GM21825 (cell line): ENCODE measurements around the gene WDR19.
"Not testable (repeated sequence)": the region's sequence is repeated elsewhere in the genome, so short reads cannot be mapped to it uniquely, and the experiment has no call there.

ENCODE experiments used
- ATAC-seq: cut with Tn5 transposase; IDR thresholded peaks from one replicate; pipeline ENCODE4 v1.9.1; 2021; ENCODE audit warnings: mild to moderate bottlenecking, moderate library complexity; ENCODE audit not compliant: unreplicated experiment

Gene WDR19

GRCh38 chr4:39292433-39292832 lies 110.1 kb downstream of the WDR19 start:
- not testable (repeated sequence) for ATAC-seq

DNA sequence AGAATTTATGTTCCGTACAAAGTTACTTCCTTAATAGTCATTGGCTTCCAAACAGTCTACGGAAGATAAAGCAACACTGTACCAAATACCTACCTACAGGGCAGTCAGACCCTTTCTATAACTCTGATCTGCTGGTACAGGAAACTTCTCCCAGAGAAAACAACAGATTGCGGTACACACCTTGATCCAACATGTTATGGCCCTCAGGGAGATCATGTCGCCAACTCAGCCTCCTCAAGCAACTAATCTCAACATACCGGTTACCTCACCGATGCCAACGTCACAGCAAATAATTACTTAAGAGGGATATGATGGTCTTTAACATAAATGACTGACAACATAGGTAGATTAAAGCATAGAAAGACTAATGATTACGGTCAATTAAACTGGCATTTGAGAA lies 113.5 kb downstream of the WDR19 start:
- ATAC-seq, result no peak

DNA sequence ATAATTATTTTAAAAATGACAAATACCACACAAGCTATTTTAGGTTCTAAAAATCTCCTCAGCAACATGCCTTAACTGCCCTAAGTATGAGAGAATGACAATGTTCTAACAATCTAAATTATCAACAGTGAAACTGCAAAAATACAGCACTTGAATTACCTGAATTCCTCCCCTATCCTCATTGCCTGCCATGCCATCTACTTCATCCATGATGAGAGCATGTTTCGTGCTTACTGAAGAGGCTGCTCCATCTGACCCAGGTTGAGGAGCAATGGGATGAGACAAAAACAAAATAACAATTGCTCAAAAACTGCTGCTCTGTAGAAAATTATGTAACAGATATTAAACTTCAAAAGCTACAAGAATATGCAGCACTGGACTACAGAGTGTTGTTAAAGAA lies 120.6 kb downstream of the WDR19 start:
- ATAC-seq, result no peak

GRCh38 chr4:39303871-39304270 lies 121.5 kb downstream of the WDR19 start:
- no peak for ATAC-seq

DNA sequence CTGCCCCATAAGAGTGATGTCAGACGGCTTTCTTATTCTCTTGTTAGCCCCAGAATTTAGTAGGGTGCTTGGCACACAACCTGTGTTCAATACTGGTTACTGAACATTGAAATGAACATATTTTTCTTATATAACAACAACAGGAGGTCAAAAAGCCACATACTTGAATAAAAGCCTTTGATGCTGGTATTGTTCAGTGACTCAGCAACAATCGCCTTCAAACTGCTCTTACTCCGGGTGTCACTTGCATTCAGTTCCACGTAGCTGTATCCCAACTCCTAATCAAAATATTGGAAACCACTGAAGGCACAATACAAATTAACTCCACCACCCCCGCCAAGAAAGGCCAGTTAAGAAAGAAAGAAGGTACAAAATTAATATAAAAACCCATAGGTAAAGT lies 122.3 kb downstream of the WDR19 start:
- ATAC-seq, result no peak

- ATAC-seq, result no peak
Observed at GRCh38 chr4:39305912-39306677, 123.8 kb downstream of the WDR19 start.

DNA sequence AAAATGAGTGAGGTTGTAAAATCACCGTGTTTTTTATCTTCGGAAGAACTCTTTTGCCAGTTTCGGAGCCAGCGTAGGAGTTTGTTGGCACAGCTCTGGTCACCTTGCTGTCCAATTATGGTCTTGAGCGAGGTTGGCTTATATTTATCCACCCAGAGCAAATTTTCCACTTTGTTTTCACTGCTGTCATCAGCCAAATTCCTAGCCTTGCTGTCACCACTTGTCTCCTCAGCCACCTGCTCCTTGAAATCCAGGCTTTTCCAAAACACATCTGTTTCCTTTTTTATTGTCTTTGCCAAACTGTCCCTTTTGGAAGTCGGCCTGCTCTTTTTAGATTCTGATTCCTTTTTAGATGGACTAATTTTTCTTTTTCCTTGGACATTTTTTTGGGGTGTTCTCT lies 126.3 kb downstream of the WDR19 start:
- ATAC-seq, result no peak

GRCh38 chr4:39312816-39313215 lies 130.5 kb downstream of the WDR19 start:
- no peak for ATAC-seq

DNA sequence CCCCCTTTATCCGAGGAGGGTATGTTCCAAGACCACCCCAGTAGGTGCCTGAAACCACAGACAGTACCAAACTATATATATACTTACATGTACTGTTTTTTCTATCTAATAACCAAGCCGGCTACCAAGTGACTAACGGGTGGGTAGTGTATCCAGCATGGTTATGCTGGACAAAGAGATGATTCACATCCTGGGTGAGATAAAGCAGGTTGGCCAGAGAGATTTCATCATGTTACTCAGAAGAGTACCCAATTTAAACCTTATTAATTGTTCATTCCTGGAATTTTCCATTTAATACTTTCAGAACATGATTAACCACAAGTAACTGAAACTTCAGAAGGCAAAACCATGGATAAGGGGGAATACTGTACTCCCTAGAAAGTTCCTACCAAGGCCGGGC lies 137.3 kb downstream of the WDR19 start:
- ATAC-seq, result no peak

DNA sequence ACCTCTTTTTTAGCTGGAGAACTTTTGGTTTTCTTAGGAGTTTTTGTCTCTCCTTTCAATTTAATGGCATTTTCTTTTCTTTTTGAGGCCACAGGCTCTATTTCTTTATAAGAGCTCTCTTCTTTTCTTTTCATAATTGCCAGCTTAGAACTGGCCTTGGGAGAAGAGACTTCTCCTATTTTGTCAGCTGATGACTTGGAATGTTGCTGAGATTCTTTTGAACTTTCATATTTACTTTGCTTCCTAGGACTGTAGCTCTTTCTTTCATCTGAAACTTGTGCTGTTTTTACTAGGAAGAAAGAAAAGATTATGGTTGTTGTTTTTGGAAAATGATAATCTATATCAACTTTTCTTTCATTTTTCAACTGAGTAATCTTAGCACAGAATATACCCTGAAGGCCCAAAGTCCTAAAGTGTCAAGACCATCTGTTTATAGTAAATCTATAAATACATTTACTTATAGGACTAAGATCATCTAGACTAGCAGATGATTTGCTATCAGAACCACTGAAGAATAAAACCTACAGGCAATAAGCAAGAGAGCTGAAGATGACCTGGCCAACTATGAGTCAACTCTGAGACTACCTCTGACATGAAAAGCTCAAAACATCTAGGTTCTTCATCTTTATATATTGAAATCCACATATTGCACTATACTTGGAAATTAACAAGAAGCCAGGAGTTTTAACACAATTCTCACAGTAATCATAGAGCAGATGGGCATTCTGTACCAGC lies 138.2 kb downstream of the WDR19 start:
- no peak for ATAC-seq

DNA sequence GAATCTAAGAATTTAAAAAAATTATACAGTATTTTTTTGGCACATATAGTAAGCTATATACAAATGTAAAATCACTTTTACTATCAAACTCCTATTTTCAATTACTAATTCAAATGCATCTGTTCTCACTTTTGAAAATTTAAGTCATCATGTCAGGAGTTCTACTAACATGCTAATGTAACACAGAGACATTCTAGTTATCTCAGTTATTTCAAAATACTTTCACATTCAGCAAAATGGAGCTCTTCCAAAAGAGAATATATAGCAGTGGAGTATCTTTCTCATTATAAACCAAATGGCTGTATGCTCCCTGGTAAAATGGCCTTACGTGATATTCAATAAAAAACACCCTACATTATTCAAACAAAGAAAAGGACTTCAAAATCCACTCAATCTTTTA lies 141.5 kb downstream of the WDR19 start:
- no peak for ATAC-seq

DNA sequence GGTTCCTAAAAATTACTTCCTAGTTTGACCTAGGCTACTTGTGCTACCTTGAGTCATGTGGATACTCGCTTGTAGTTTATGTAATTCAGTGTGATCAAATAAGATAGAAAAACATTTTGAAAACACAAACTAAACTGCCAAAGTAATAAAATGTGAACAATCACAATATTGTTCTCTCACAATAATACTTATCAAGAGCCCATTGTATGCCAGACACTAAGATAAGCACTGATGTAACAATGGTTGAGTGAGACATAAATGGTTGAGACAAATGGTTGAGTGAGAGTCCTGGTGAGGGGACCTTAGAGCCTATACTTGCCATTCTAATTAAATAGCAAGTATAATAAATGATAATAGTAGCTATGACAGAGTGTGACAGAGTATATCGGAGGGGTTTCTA lies 142.1 kb downstream of the WDR19 start:
- no peak for ATAC-seq

GRCh38 chr4:39324897-39325613 lies 142.7 kb downstream of the WDR19 start:
- no peak for ATAC-seq

- no peak for ATAC-seq
Observed at GRCh38 chr4:39326468-39326977, 144.2 kb downstream of the WDR19 start.

GRCh38 chr4:39330353-39330752 lies 148.0 kb downstream of the WDR19 start:
- ATAC-seq, result no peak

- ATAC-seq, result no peak
Observed at GRCh38 chr4:39331191-39331590, 148.9 kb downstream of the WDR19 start.
